ENCODE data around the gene CSTF1.

- no peak for TF ChIP-seq CTCF (IDR thresholded peaks at IDR 0.05; ENCODE audit: low read depth, low read length)
- TF ChIP-seq EZH2phosphoT487 (IDR thresholded peaks at IDR 0.05; ENCODE audit: low read depth), result no peak
These were observed 34.4 kb upstream of the CSTF1 start for GRCh38 chr20:56358070-56358469.

All from OCI-LY3 (cell line).